Neural progenitor cell (in vitro differentiated cells): ENCODE data around the gene PDP2.

Experiments
- EZH2 ChIP-seq: fragments of 200-600 bp; sonication (generic); IDR thresholded peaks from 2 replicates; pipeline ENCODE4 v1.6.1; 2017; ENCODE audit warnings: antibody characterized with exemption, mild to moderate bottlenecking, moderate library complexity
- EZH2phosphoT487 ChIP-seq: fragments of 200-600 bp; sonication (generic); IDR thresholded peaks from 2 replicates; pipeline ENCODE4 v1.6.1; 2017; ENCODE audit warnings: antibody characterized with exemption
- TF ChIP-seq, protein P1 (sequence below): fragments of 200-600 bp; sonication (generic); IDR thresholded peaks from 2 replicates; pipeline ENCODE4 v1.5.1; 2017; ENCODE audit warnings: antibody characterized with exemption, mild to moderate bottlenecking

DNA sequence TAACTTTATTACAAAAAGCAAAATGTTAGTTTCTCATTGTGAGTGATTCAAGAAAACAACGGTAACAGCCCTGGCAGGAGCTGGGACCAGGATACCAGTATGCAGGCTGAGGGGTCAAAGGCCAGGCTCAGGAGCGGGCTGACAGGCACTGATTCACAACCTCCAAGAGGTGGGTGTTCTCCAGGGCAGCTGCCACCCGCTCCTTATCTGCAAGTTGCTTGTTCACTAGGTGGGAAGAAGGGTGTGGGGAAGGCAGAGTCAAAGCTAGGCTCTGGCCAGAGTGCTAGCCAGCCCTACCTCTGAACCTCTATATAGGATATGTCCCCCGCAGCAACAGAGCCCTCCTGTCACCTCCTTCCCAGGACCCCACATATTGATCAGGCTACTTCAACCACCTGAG lies 51.8 kb downstream of the PDP2 start:
- TF ChIP-seq EZH2 = no peak
- TF ChIP-seq, protein P1, sequence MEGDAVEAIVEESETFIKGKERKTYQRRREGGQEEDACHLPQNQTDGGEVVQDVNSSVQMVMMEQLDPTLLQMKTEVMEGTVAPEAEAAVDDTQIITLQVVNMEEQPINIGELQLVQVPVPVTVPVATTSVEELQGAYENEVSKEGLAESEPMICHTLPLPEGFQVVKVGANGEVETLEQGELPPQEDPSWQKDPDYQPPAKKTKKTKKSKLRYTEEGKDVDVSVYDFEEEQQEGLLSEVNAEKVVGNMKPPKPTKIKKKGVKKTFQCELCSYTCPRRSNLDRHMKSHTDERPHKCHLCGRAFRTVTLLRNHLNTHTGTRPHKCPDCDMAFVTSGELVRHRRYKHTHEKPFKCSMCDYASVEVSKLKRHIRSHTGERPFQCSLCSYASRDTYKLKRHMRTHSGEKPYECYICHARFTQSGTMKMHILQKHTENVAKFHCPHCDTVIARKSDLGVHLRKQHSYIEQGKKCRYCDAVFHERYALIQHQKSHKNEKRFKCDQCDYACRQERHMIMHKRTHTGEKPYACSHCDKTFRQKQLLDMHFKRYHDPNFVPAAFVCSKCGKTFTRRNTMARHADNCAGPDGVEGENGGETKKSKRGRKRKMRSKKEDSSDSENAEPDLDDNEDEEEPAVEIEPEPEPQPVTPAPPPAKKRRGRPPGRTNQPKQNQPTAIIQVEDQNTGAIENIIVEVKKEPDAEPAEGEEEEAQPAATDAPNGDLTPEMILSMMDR = no peak
- no peak for TF ChIP-seq EZH2phosphoT487
